Hepatocyte (in vitro differentiated cells): Measurements from ENCODE around the gene USP54. TPM values are rescaled to one million over a fixed set of nuclear protein-coding genes. Genes with fewer than 3 reads are reported as not detected.
"Not testable (repeated sequence)": the region's sequence is repeated elsewhere in the genome, so short reads cannot be mapped to it uniquely, and the experiment has no call there.

ENCODE experiments used
- DNase-seq: peaks from one replicate; pipeline ENCODE4 v3.0.0-alpha.2; 2016; ENCODE audit warnings: low spot score
- H2AFZ ChIP-seq: fragments of 200-600 bp; sonication (generic); 2 replicates; pipeline ENCODE4 v1.6.0; 2016; ENCODE audit warnings: antibody characterized with exemption, mild to moderate bottlenecking
- H3K27ac ChIP-seq: fragments of 200-600 bp; sonication (generic); 2 replicates; pipeline ENCODE4 v1.5.1; 2016; ENCODE audit warnings: mild to moderate bottlenecking
- H3K27me3 ChIP-seq: fragments of 200-600 bp; sonication (generic); 2 replicates; pipeline ENCODE4 v1.6.1; 2016
- H3K36me3 ChIP-seq: fragments of 200-600 bp; sonication (generic); replicated peaks from 2 replicates; pipeline ENCODE4 v1.5.1; 2016; ENCODE audit warnings: low read depth; ENCODE audit not compliant: insufficient read depth
- H3K4me1 ChIP-seq: fragments of 200-600 bp; sonication (generic); 2 replicates; pipeline ENCODE4 v1.5.1; 2016; ENCODE audit warnings: mild to moderate bottlenecking, moderate library complexity; ENCODE audit not compliant: insufficient read depth
- H3K4me2 ChIP-seq: fragments of 200-600 bp; sonication (generic); 2 replicates; pipeline ENCODE4 v1.6.0; 2016
- H3K4me3 ChIP-seq: fragments of 200-600 bp; sonication (generic); 2 replicates; pipeline ENCODE4 v1.5.1; 2016; ENCODE audit warnings: mild to moderate bottlenecking
- H3K79me2 ChIP-seq: fragments of 200-600 bp; sonication (generic); 2 replicates; pipeline ENCODE4 v1.6.0; 2017; ENCODE audit warnings: mild to moderate bottlenecking
- H3K9me2 ChIP-seq: fragments of 200-600 bp; sonication (generic); replicated peaks from 2 replicates; pipeline ENCODE4 v1.6.0; 2017; ENCODE audit warnings: mild to moderate bottlenecking; ENCODE audit not compliant: insufficient read depth
- H3K9me3 ChIP-seq: fragments of 200-600 bp; sonication (generic); 2 replicates; pipeline ENCODE4 v1.5.1; 2016; ENCODE audit warnings: low read depth, mild to moderate bottlenecking
- H4K20me1 ChIP-seq: fragments of 200-600 bp; sonication (generic); 2 replicates; pipeline ENCODE4 v1.6.0; 2016; ENCODE audit warnings: mild to moderate bottlenecking; ENCODE audit not compliant: insufficient read depth, poor library complexity, severe bottlenecking
- CTCF ChIP-seq: fragments of 200-600 bp; sonication (generic); IDR thresholded peaks from 2 replicates; pipeline ENCODE4 v1.5.1; 2016; ENCODE audit warnings: antibody characterized with exemption, mild to moderate bottlenecking; ENCODE audit not compliant: poor library complexity
- EZH2 ChIP-seq: fragments of 200-600 bp; sonication (generic); IDR thresholded peaks from 2 replicates; pipeline ENCODE4 v1.6.1; 2016; ENCODE audit warnings: antibody characterized with exemption, mild to moderate bottlenecking, borderline replicate concordance
- EZH2phosphoT487 ChIP-seq: fragments of 200-600 bp; sonication (generic); IDR thresholded peaks from one replicate; pipeline ENCODE4 v1.6.1; 2018; ENCODE audit warnings: antibody characterized with exemption, mild to moderate bottlenecking, low read depth, moderate library complexity; ENCODE audit not compliant: unreplicated experiment, severe bottlenecking
- WGBS: methylation state at CpG from one replicate; pipeline ENCODE4 v1.1.6; 2016; ENCODE audit warnings: low lambda C conversion rate; ENCODE audit errors: missing lambda C conversion rate; 5-methylcytosine and 5-hydroxymethylcytosine counted together
- polyA plus RNA-seq: library from polyadenylated mRNA; unstranded; fragments of >200 nt; fragmentation: Nextera tagmentation; extraction: Ambion mirVana; gene quantifications from 2 replicates; pipeline ENCODE4 v1.2.1, GENCODE V29; 2016
- total RNA-seq: library from RNA; depleted of rRNA; stranded (reverse); fragments of >200 nt; gene quantifications from 2 replicates; pipeline ENCODE4 v1.2.3, GENCODE V29; 2014

Gene USP54
- total and polyA plus RNA-seq, 2 experiments from 2014 or later: 13.2 to 61.6 TPM

- peak; percentile 98 for DNase-seq
- no peaks in the 10 kb centered on the region for H3K9me2 ChIP-seq
- H3K4me3 ChIP-seq: peak overlapping the region; percentile 51
- WGBS: 5% methylated on average over 37 of the region's 42 CpGs
- no peaks in the 10 kb centered on the region for H3K9me3 ChIP-seq
- H3K36me3 ChIP-seq: no peaks in the 10 kb centered on the region
- peaks cover 42% of the 10 kb centered on the region for H3K79me2 ChIP-seq
- peak overlapping the region; percentile 81 for H2AFZ ChIP-seq
- TF ChIP-seq EZH2phosphoT487 (no peak), EZH2 (no peak), CTCF (no peak)
- H3K4me2 ChIP-seq: peak overlapping the region; percentile 77
- H3K27me3 ChIP-seq: no peaks in the 10 kb centered on the region
- H3K4me1 ChIP-seq: peaks cover 3% of the 10 kb centered on the region
- H3K27ac ChIP-seq: peak overlapping the region; percentile 90
- no peaks in the 10 kb centered on the region for H4K20me1 ChIP-seq
These were observed 35.0 kb upstream of the USP54 start for GRCh38 chr10:73625884-73626752.

GRCh38 chr10:73625004-73625883 lies 34.1 kb upstream of the USP54 start:
- Histone ChIP-seq H3K4me1 (peaks cover 3% of the 10 kb centered on the region), H3K27me3 (no peaks in the 10 kb centered on the region), H3K9me2 (no peaks in the 10 kb centered on the region), H3K27ac (peak overlapping the region; percentile 78), H4K20me1 (no peaks in the 10 kb centered on the region), H3K4me2 (peak overlapping the region; percentile 66), H3K79me2 (peaks cover 42% of the 10 kb centered on the region), H3K9me3 (no peaks in the 10 kb centered on the region), H3K4me3 (peak overlapping the region; percentile 51), H2AFZ (peak overlapping the region; percentile 81), H3K36me3 (no peaks in the 10 kb centered on the region)
- WGBS: 1% methylated on average over 36 of the region's 46 CpGs
- DNase-seq: peak; percentile 50
- TF ChIP-seq EZH2 (no peak), CTCF (no peak), EZH2phosphoT487 (no peak)

- 93% methylated on average over 4 of the region's 4 CpGs for WGBS
- no peak for DNase-seq
- Histone ChIP-seq H3K27me3 (no peaks in the 10 kb centered on the region), H3K9me3 (no peaks in the 10 kb centered on the region), H3K36me3 (no peaks in the 10 kb centered on the region), H3K79me2 (peaks cover 47% of the 10 kb centered on the region), H3K4me2 (no peak overlapping the region), H3K9me2 (no peaks in the 10 kb centered on the region), H3K27ac (no peak overlapping the region), H3K4me3 (no peak overlapping the region), H4K20me1 (no peaks in the 10 kb centered on the region), H3K4me1 (peaks cover 3% of the 10 kb centered on the region), H2AFZ (no peak overlapping the region)
- TF ChIP-seq CTCF: no peak
- no peak for TF ChIP-seq EZH2
- TF ChIP-seq EZH2phosphoT487: no peak
These were observed 31.9 kb upstream of the USP54 start for GRCh38 chr10:73623056-73623455.

GRCh38 chr10:73620974-73621373 lies 29.8 kb upstream of the USP54 start:
- 82% methylated on average over 12 of the region's 12 CpGs for WGBS
- not testable (repeated sequence) for H2AFZ ChIP-seq, H3K9me2 ChIP-seq, H3K9me3 ChIP-seq, H3K4me3 ChIP-seq, DNase-seq, H3K36me3 ChIP-seq, H3K4me2 ChIP-seq, H3K27ac ChIP-seq, H3K4me1 ChIP-seq, H4K20me1 ChIP-seq, H3K27me3 ChIP-seq
- peaks cover 34% of the 10 kb centered on the region for H3K79me2 ChIP-seq

GRCh38 chr10:73617143-73617542 lies 26.0 kb upstream of the USP54 start:
- not testable (repeated sequence) for H3K27ac ChIP-seq
- peaks cover 11% of the 10 kb centered on the region for H3K79me2 ChIP-seq

More at GRCh38 chr10:73617143-73617542, 26.0 kb upstream of the USP54 start:
- H3K4me1 ChIP-seq, H2AFZ ChIP-seq, H4K20me1 ChIP-seq, H3K9me3 ChIP-seq, H3K36me3 ChIP-seq, H3K4me3 ChIP-seq, DNase-seq, H3K4me2 ChIP-seq, H3K27me3 ChIP-seq, H3K9me2 ChIP-seq: not testable (repeated sequence)
- WGBS: 100% methylated on average over 8 of the region's 8 CpGs
